Measurements from ENCODE around the gene PHF11. TPM values are rescaled to one million over a fixed set of nuclear protein-coding genes. Genes with fewer than 3 reads are reported as not detected.
"Not testable (repeated sequence)": the region's sequence is repeated elsewhere in the genome, so short reads cannot be mapped to it uniquely, and the experiment has no call there.

PHF11 gene
- total and polyA plus RNA-seq, 2 donors (not counting 3 experiments of a cell fraction or from before 2014, with no cell fraction given) = 12.9 to 32.4 TPM

DNA sequence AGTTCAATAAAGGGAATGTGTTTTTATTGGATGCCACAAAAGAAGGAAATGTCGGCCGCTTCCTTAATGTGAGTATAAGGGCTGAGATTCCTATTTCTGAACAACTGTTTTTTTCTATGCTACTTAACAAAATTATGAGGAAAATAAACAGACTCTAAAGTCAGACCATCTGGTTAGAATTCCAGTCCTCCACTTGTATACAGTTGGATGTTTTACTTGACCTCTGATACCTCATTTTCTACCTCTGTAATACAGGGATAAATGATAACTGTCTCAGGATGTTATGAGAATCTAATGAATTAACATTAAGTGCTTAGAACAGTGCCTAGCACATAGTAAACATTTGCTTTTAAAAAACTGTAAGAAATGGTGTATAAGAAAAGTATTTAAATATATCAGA is 7.2 kb upstream of the PHF11 start:
- Histone ChIP-seq H3K9me1 (replicated peaks; ENCODE audit: control insufficient read depth, extremely low read depth, insufficient read depth, low read length) (no peaks in the 10 kb centered on the region), H3K9me3 (replicated peaks; ENCODE audit: control insufficient read depth, insufficient read depth, low read length) (no peaks in the 10 kb centered on the region), H3K79me2 (ENCODE audit: control insufficient read depth, insufficient read depth, low read length) (no peaks in the 10 kb centered on the region), H3K9ac (replicated peaks; ENCODE audit: extremely low read depth, insufficient read depth, low read length) (no peak overlapping the region), H3K4me3 (replicated peaks in 1 of 3; ENCODE audit: insufficient read depth in 1 of 3, low read depth in 1 of 3, low read length in 3 of 3) (no peak overlapping the region), H2AFZ (ENCODE audit: low read depth, low read length) (no peak overlapping the region), H3K27ac (ENCODE audit: insufficient read depth, low read depth, low read length) (no peak overlapping the region), H3K4me2 (ENCODE audit: insufficient read depth, low read length) (no peak overlapping the region), H3K27me3 (ENCODE audit: control insufficient read depth in 2 of 2, insufficient read depth in 2 of 2, low read length in 2 of 2) (no peaks in the 10 kb centered on the region), H3K36me3 (ENCODE audit: control insufficient read depth in 2 of 2, extremely low read depth in 1 of 2, insufficient read depth in 2 of 2, low read length in 2 of 2) (no peaks in the 10 kb centered on the region), H3K4me1 (ENCODE audit: control insufficient read depth, extremely low read depth, insufficient read depth, low read length) (no peaks in the 10 kb centered on the region), H4K20me1 (replicated peaks; ENCODE audit: control insufficient read depth, extremely low read depth, insufficient read depth, low read length) (no peaks in the 10 kb centered on the region)
- POLR2A ChIA-PET = no interaction called here
- CTCF ChIA-PET = no interaction called here
- BruUV-seq (replicated peaks) = no TSS peak
- FAIRE-seq (no peak), DNase-seq (ENCODE audit: low read depth, low spot score) (peak; percentile 21)
- intact Hi-C loops (cut with micrococcal nuclease) (no loop called here), dilution Hi-C loops (cut with MboI; ENCODE audit: extremely low pct_ligation_motif_present, low sequenced_read_pairs) (no loop called here)
- TF ChIP-seq MYC (IDR thresholded peaks at IDR 0.05; ENCODE audit: low read depth, low read length) = no peak

DNA sequence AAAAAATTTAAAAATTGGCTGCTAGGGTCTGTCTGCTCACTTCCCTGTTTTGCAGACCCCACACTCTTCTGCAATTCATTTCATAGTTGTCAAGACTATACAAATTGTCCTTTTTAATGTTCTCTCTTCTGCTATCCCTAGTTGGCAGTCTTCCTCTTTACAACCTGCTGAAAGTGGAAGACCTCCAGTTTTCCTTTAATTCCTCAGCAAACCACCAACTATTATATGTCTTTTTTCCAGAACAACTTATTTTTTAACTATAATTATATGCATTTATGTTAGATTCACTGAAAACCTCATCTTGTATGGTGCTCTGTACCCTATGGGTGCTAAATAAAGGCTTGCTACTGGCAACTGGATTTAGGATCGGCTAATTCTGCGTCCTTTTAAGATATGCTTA is 1.1 kb upstream of the PHF11 start:
- dilution Hi-C loops (cut with MboI; ENCODE audit: extremely low pct_ligation_motif_present, low sequenced_read_pairs) (no loop called here), intact Hi-C loops (cut with micrococcal nuclease) (loop anchor here (1.0 to 5.0 kb wide), 3 partner anchors 50 to 182 kb away; partner anchors contain the start of genes CAB39L and SETDB2)
- peak overlapping the region in 2 of 3 experiments; percentile 58 to 76 for H3K4me3 ChIP-seq (replicated peaks in 1 of 3; ENCODE audit: insufficient read depth in 1 of 3, low read depth in 1 of 3, low read length in 3 of 3)
- no peak overlapping the region for H3K27ac ChIP-seq (ENCODE audit: insufficient read depth, low read depth, low read length)
- POLR2A ChIA-PET = no interaction called here
- CTCF ChIA-PET = no interaction called here
- no peak overlapping the region for H2AFZ ChIP-seq (ENCODE audit: low read depth, low read length)
- FAIRE-seq (no peak), DNase-seq (ENCODE audit: low read depth, low spot score) (no peak)
- H3K36me3 ChIP-seq (ENCODE audit: control insufficient read depth in 2 of 2, extremely low read depth in 1 of 2, insufficient read depth in 2 of 2, low read length in 2 of 2) = no peaks in the 10 kb centered on the region
- peaks cover 11% of the 10 kb centered on the region for H3K4me1 ChIP-seq (ENCODE audit: control insufficient read depth, extremely low read depth, insufficient read depth, low read length)
- BruUV-seq (replicated peaks) = no TSS peak
- TF ChIP-seq POLR2A (IDR thresholded peaks at IDR 0.05; ENCODE audit: low read depth, low read length) (no peak), POLR2AphosphoS5 (IDR thresholded peaks at IDR 0.05; ENCODE audit: insufficient read depth, low read depth, low read length) (no peak), MYC (IDR thresholded peaks at IDR 0.05; ENCODE audit: low read depth, low read length) (no peak), GATA2 (IDR thresholded peaks at IDR 0.05; ENCODE audit: insufficient read depth, insufficient read length, low read depth, low read length) (no peak)
- TF ChIP-seq, protein P1, sequence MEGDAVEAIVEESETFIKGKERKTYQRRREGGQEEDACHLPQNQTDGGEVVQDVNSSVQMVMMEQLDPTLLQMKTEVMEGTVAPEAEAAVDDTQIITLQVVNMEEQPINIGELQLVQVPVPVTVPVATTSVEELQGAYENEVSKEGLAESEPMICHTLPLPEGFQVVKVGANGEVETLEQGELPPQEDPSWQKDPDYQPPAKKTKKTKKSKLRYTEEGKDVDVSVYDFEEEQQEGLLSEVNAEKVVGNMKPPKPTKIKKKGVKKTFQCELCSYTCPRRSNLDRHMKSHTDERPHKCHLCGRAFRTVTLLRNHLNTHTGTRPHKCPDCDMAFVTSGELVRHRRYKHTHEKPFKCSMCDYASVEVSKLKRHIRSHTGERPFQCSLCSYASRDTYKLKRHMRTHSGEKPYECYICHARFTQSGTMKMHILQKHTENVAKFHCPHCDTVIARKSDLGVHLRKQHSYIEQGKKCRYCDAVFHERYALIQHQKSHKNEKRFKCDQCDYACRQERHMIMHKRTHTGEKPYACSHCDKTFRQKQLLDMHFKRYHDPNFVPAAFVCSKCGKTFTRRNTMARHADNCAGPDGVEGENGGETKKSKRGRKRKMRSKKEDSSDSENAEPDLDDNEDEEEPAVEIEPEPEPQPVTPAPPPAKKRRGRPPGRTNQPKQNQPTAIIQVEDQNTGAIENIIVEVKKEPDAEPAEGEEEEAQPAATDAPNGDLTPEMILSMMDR (IDR thresholded peaks at IDR 0.05; ENCODE audit: extremely low read depth in 1 of 2, insufficient read depth in 1 of 2, low read depth in 1 of 2, low read length in 2 of 2) = no peak
- no peaks in the 10 kb centered on the region for H3K27me3 ChIP-seq (ENCODE audit: control insufficient read depth in 2 of 2, insufficient read depth in 2 of 2, low read length in 2 of 2)
- no peaks in the 10 kb centered on the region for H4K20me1 ChIP-seq (replicated peaks; ENCODE audit: control insufficient read depth, extremely low read depth, insufficient read depth, low read length)
- H3K79me2 ChIP-seq (ENCODE audit: control insufficient read depth, insufficient read depth, low read length) = no peaks in the 10 kb centered on the region
- no peaks in the 10 kb centered on the region for H3K9me1 ChIP-seq (replicated peaks; ENCODE audit: control insufficient read depth, extremely low read depth, insufficient read depth, low read length)
- no peak overlapping the region for H3K9ac ChIP-seq (replicated peaks; ENCODE audit: extremely low read depth, insufficient read depth, low read length)
- H3K9me3 ChIP-seq (replicated peaks; ENCODE audit: control insufficient read depth, insufficient read depth, low read length) = no peaks in the 10 kb centered on the region
- H3K4me2 ChIP-seq (ENCODE audit: insufficient read depth, low read length) = peak overlapping the region; percentile 73

DNA sequence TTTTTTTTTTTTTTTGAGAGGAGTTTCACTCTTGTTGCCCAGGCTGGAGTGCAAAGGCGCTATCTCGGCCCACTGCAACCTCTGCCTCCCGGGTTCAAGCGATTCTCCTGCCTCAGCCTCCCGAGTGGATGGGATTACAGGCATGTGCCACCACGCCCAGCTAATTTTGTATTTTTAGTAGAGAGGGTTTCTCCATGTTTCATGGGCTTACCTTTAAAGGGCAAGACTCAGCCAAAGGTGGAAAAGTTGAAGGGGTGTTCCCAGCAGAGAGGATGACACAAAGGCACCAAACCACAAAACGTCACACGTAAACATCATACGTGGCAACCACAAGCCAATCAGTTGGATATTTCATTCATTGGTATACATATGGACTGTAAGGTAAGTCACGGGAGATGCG is 1.1 kb downstream of the PHF11 start:
- DNase-seq (ENCODE audit: low read depth, low spot score); dilution Hi-C loops (cut with MboI; ENCODE audit: extremely low pct_ligation_motif_present, low sequenced_read_pairs); H3K9me1 ChIP-seq (replicated peaks; ENCODE audit: control insufficient read depth, extremely low read depth, insufficient read depth, low read length); H3K9ac ChIP-seq (replicated peaks; ENCODE audit: extremely low read depth, insufficient read depth, low read length); BruUV-seq (replicated peaks); CTCF ChIA-PET; H3K27me3 ChIP-seq (ENCODE audit: control insufficient read depth in 2 of 2, insufficient read depth in 2 of 2, low read length in 2 of 2); H3K79me2 ChIP-seq (ENCODE audit: control insufficient read depth, insufficient read depth, low read length); H3K4me3 ChIP-seq (replicated peaks in 1 of 3; ENCODE audit: insufficient read depth in 1 of 3, low read depth in 1 of 3, low read length in 3 of 3); H4K20me1 ChIP-seq (replicated peaks; ENCODE audit: control insufficient read depth, extremely low read depth, insufficient read depth, low read length); H2AFZ ChIP-seq (ENCODE audit: low read depth, low read length); H3K9me3 ChIP-seq (replicated peaks; ENCODE audit: control insufficient read depth, insufficient read depth, low read length); H3K36me3 ChIP-seq (ENCODE audit: control insufficient read depth in 2 of 2, extremely low read depth in 1 of 2, insufficient read depth in 2 of 2, low read length in 2 of 2); H3K27ac ChIP-seq (ENCODE audit: insufficient read depth, low read depth, low read length); FAIRE-seq; H3K4me2 ChIP-seq (ENCODE audit: insufficient read depth, low read length): not testable (repeated sequence)
- intact Hi-C loops (cut with micrococcal nuclease) = loop anchor here (5.0 kb wide), 1 partner anchor 185 kb away; no protein-coding TSS in a partner anchor
- H3K4me1 ChIP-seq (ENCODE audit: control insufficient read depth, extremely low read depth, insufficient read depth, low read length) = peaks cover 11% of the 10 kb centered on the region
- POLR2A ChIA-PET = interaction anchor here (0.7 kb wide), 1 partner anchor 104 kb away, joined by 3 read pairs; no protein-coding TSS in a partner anchor

Measured in endothelial cell of umbilical vein (primary cell).